Gastrocnemius medialis (tissue), 4 donors: ENCODE results near the gene GPR55. TPM values are rescaled to one million over a fixed set of nuclear protein-coding genes. Genes with fewer than 3 reads are reported as not detected.

Source experiments
- ATAC-seq, 2 donors: fragments of 150-250 bp; one replicate each; pipeline ENCODE4 v1.9.1; 2016
- DNase-seq, 2 donors: peaks; one replicate each; pipeline ENCODE4 v3.0.0-alpha.2; 2019
- H3K27ac ChIP-seq, 4 donors: fragments of 200-600 bp; sonication (generic); 1 replicate in 1 of 4; 2 replicates in 3 of 4; pipeline ENCODE4 v1.5.1; 2016 to 2018; ENCODE audit warnings: mild to moderate bottlenecking in 2 of 4, moderate library complexity in 1 of 4
- H3K27me3 ChIP-seq, 3 donors: fragments of 200-600 bp; sonication (generic) in 2 of 3; 1 replicate in 1 of 3; 2 replicates in 2 of 3; pipeline versions ENCODE4 v1.5.1 to v1.6.0; 2016 to 2019; ENCODE audit warnings: mild to moderate bottlenecking in 1 of 3, moderate library complexity in 1 of 3
- H3K36me3 ChIP-seq, 2 donors: fragments of 200-600 bp; sonication (generic) in 1 of 2; one replicate each; pipeline ENCODE4 v1.5.1; 2017 to 2018
- H3K4me1 ChIP-seq, 2 donors: fragments of 200-600 bp; sonication (generic) in 1 of 2; one replicate each; pipeline ENCODE4 v1.5.1; 2016 to 2017; ENCODE audit warnings: mild to moderate bottlenecking in 2 of 2
- H3K4me3 ChIP-seq, 4 donors: fragments of 200-600 bp; sonication (generic) in 3 of 4; 1 replicate in 1 of 4; 2 replicates in 3 of 4; pipeline ENCODE4 v1.5.1; 2016 to 2019; ENCODE audit warnings: mild to moderate bottlenecking in 2 of 4
- H3K9me3 ChIP-seq, 3 donors: fragments of 200-600 bp; sonication (generic) in 2 of 3; 1 replicate in 1 of 3; 2 replicates in 2 of 3; pipeline ENCODE4 v1.5.1; 2016 to 2019
- POLR2A ChIP-seq, 2 donors: fragments of 450-650 bp; IDR thresholded peaks; one replicate each; pipeline ENCODE4 v1.6.1; 2017; ENCODE audit warnings: antibody characterized with exemption in 2 of 2, mild to moderate bottlenecking in 2 of 2, moderate library complexity in 2 of 2
- in situ Hi-C, 4 donors: fragments of 200-750 bp; cut with MboI; loops; one replicate each; pipeline versions ENCODE4 v1.15.0 to v1.8.0; 2017; ENCODE audit warnings: low sequenced_read_pairs in 4 of 4
- intact Hi-C: fragments of 100-400 bp; cut with DNase I; formaldehyde crosslinking; loops from one replicate; pipeline ENCODE4 v1.15.1; 2023; ENCODE audit warnings: low total_unique reads
- total RNA-seq, 4 donors: library from RNA; depleted of rRNA; stranded (reverse); fragments of >200 nt; gene quantifications; one replicate each; pipeline versions ENCODE4 v1.1.0 to v1.2.3, GENCODE V29; 2016
- TF ChIP-seq, protein P1 (sequence below), 5 experiments: fragments of 450-650 bp in 3 of 5; fragments of 200-600 bp in 2 of 5; sonication (generic) in 2 of 5; IDR thresholded peaks in 4 of 5; conservative IDR thresholded peaks in 1 of 5; 1 replicate in 4 of 5; 2 replicates in 1 of 5; pipeline ENCODE4 v1.5.1; 2016 to 2019; ENCODE audit warnings: antibody characterized with exemption in 5 of 5, mild to moderate bottlenecking in 3 of 5, moderate library complexity in 3 of 5

Gene GPR55
- total RNA-seq, 4 donors from 2014 or later: not detected

DNA sequence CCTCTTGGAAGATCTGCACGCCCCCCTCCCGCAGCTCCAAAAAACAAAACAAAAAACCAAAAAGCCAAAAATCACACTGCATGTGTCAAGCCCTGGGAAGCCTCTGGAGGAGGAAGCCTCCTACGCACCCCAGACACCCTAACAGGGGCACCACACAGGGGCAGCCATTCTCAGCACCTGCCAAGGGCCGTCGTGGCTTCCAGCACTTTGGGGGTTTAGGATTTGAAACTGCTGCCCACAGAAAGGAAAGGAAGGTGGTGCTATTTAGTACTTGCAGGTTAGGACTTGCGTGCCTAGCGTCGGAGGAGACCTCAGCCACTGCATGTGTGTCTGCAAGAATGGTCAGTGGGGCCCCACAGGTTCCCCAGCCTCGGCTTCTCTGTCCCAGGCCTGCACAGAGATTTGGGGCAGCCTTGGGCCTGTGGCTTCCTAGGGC lies 419 bp upstream of the GPR55 start:
- intact Hi-C loops: no loop called here
- ATAC-seq: no peak
- TF ChIP-seq, protein P1, sequence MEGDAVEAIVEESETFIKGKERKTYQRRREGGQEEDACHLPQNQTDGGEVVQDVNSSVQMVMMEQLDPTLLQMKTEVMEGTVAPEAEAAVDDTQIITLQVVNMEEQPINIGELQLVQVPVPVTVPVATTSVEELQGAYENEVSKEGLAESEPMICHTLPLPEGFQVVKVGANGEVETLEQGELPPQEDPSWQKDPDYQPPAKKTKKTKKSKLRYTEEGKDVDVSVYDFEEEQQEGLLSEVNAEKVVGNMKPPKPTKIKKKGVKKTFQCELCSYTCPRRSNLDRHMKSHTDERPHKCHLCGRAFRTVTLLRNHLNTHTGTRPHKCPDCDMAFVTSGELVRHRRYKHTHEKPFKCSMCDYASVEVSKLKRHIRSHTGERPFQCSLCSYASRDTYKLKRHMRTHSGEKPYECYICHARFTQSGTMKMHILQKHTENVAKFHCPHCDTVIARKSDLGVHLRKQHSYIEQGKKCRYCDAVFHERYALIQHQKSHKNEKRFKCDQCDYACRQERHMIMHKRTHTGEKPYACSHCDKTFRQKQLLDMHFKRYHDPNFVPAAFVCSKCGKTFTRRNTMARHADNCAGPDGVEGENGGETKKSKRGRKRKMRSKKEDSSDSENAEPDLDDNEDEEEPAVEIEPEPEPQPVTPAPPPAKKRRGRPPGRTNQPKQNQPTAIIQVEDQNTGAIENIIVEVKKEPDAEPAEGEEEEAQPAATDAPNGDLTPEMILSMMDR (IDR thresholded peaks at IDR 0.05 in 4 of 5, conservative IDR thresholded peaks at IDR 0.05 in 1 of 5): no peak
- no peak for TF ChIP-seq POLR2A (IDR thresholded peaks at IDR 0.05)
- in situ Hi-C loops: no loop called here
- no peaks in the 10 kb centered on the region for H3K27me3 ChIP-seq
- no peak for DNase-seq
- no peaks in the 10 kb centered on the region for H3K36me3 ChIP-seq
- H3K27ac ChIP-seq: no peak overlapping the region
- H3K4me1 ChIP-seq: no peaks in the 10 kb centered on the region
- no peaks in the 10 kb centered on the region for H3K9me3 ChIP-seq
- H3K4me3 ChIP-seq: no peak overlapping the region

DNA sequence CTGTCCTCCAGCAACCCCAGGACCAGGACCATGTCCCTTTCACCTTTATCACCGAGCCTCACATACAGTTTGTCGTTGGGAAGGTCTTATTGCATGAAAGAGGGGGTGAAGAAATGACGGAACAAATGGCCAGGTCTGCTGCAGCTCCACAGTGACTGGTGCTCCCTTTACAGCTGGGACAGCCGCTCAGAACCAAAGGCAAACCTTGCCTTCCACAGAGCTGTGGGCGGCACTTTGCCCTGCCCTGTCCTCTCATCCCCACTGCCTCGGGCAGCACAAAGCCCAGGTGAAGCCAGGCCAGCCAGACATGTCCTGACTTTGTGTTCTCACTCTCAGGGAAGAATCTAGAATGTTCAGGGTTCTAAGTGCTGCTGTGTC lies 961 bp downstream of the GPR55 start:
- Histone ChIP-seq H3K9me3 (no peaks in the 10 kb centered on the region), H3K27me3 (no peaks in the 10 kb centered on the region), H3K4me1 (no peaks in the 10 kb centered on the region), H3K27ac (no peak overlapping the region), H3K4me3 (no peak overlapping the region), H3K36me3 (no peaks in the 10 kb centered on the region)
- intact Hi-C loops (no loop called here), in situ Hi-C loops (no loop called here)
- DNase-seq (no peak), ATAC-seq (no peak)
- TF ChIP-seq POLR2A (IDR thresholded peaks at IDR 0.05): no peak
- TF ChIP-seq, protein P1 (IDR thresholded peaks at IDR 0.05 in 4 of 5, conservative IDR thresholded peaks at IDR 0.05 in 1 of 5): no peak

DNA sequence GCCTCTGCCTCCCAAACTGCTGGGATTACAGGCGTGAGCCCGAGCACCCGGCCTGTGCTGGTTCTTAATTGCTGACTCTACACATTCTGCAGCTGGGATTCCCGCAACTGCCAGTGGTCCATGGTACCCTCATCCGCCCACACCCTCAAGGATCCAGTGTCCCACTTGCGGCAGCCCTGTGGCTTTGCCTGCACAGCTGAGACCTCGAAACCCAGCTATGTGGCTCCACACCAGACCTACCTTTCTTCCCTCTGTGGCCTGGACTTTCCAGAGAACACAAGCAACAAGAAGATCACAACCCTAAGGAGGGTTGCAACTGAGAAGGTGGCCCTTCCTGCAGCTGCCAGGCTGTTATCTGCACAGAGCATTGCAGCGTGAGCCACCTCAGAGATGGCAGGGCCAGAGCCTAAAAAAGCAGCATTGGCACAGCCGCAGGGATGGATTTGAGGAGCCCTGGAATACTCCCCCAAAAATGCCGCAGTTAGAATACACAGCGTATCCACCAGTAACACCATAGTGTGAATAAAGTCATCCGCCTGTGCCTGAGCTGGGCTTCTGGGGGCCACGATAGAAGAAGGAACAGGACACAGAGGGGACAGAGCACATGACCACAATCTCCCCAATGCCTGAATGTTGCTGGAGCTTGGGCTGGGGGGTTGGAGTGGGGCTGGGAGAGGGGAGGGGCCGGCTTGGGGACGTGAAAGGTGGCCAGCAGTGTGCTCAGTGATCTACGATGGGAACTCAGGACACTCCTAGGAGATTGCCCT lies 1.9 kb downstream of the GPR55 start:
- H3K27ac ChIP-seq: no peak overlapping the region
- H3K27me3 ChIP-seq: no peaks in the 10 kb centered on the region
- H3K4me3 ChIP-seq: no peak overlapping the region
- no peak for ATAC-seq
- intact Hi-C loops: no loop called here
- no peaks in the 10 kb centered on the region for H3K4me1 ChIP-seq
- no peaks in the 10 kb centered on the region for H3K9me3 ChIP-seq
- DNase-seq: no peak
- no peak for TF ChIP-seq POLR2A (IDR thresholded peaks at IDR 0.05)
- TF ChIP-seq, protein P1 (IDR thresholded peaks at IDR 0.05 in 4 of 5, conservative IDR thresholded peaks at IDR 0.05 in 1 of 5): no peak
- H3K36me3 ChIP-seq: no peaks in the 10 kb centered on the region
- in situ Hi-C loops: no loop called here

DNA sequence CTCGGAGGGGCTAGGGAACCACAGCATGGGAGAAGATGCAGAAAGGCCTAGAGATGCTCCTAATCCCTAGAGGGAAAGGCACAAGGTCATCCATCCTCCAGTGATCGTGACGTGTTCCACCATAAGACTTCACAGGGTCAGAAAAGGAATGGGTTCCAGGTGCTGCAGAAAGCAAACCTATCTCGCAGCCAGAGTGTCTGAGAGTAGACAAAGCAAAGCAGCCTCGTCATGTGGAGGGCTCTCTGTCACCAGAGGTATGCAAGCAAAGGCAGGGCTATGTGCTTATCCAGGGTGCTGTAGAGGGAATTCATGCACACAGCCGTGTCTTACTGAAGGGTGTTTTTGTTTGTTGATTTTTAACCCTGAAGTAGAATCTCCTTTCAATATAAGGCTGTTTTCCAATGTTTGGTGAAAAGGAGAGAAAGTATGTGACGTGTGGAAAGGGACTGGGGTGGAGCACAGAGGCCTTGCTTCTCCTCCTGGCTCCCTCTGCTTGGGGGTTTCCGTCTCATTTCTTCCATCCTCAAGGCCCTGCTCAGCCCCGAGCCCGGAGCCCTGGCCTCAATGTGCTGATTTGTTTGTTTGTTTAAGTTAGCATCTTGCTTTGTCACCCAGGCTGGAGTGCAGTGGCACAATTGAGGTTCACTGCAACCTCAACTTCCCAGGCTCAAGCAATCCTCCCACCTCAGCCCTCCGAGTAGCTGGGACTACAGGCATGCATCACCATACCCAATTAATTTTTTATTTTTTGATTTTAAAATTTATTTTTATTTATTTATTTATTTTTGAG lies 3.0 kb downstream of the GPR55 start:
- DNase-seq: no peak
- Histone ChIP-seq H3K4me1 (no peaks in the 10 kb centered on the region), H3K9me3 (no peaks in the 10 kb centered on the region), H3K27ac (no peak overlapping the region), H3K36me3 (no peaks in the 10 kb centered on the region), H3K27me3 (no peaks in the 10 kb centered on the region), H3K4me3 (no peak overlapping the region)
- in situ Hi-C loops: no loop called here
- intact Hi-C loops: no loop called here
- no peak for TF ChIP-seq POLR2A (IDR thresholded peaks at IDR 0.05)
- TF ChIP-seq, protein P1 (IDR thresholded peaks at IDR 0.05 in 4 of 5, conservative IDR thresholded peaks at IDR 0.05 in 1 of 5): no peak
- no peak for ATAC-seq
